ENCODE measurements around the gene AOPEP. TPM values are rescaled to one million over a fixed set of nuclear protein-coding genes. Genes with fewer than 3 reads are reported as not detected.
A peak's percentile ranks its signal among the peaks of the same experiment; 100 is the strongest.

Gene AOPEP
- total RNA-seq, 1 donor from 2014 or later: 75.3 TPM

DNA sequence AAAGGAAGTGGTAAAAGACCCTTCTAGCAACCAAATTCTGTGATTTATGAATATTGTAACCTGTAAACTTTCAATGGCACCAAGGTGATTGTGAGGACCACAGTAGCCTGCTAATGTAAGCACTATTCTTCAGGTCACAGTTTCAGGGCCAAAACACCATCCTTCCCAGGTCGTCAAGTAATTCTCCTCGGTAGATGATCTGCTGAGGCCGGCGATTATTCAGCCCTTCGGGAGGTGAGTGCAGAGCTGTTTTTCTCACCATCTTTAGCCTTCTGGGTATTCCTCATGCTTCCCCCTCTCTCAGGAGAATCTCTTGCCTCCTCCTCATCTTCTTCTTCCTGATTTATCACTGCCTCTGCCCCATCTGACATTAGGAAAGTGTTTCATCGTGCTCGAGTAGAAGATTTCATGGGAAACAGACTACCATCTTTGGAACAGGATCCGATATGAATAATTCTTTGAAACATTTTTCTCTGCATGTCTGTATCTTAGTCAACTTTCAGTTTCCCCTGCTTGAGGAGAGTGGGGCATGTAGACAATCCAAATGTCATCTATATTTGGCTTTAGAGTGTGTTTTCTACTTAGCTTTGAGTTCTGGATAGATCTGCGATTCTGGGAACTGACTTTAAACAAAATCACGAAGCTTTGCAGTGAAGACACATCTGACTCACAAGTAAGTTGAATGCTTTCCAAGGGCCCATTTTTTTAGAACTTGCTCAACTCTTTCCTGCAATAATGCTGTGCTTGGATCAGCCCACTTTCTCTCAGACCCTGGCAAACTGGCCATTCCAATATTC lies 173.9 kb downstream of the AOPEP start:
- Mint-ChIP-seq H3K4me1 (ENCODE audit: low read depth, unreplicated experiment) (peaks cover 55% of the 10 kb centered on the region), H3K9me3 (ENCODE audit: unreplicated experiment) (no peaks in the 10 kb centered on the region), H3K27ac (ENCODE audit: unreplicated experiment) (peak overlapping the region; percentile 95), H3K27me3 (ENCODE audit: low read depth, unreplicated experiment) (no peaks in the 10 kb centered on the region), H3K4me3 (ENCODE audit: unreplicated experiment) (peak overlapping the region; percentile 17), H3K36me3 (ENCODE audit: low read depth, unreplicated experiment) (no peaks in the 10 kb centered on the region)
- H3K4me3 ChIP-seq (ENCODE audit: insufficient read depth, low read depth, low read length): peak overlapping the region; percentile 24
- DNase-seq (ENCODE audit: low read depth) (peak; percentile 96), FAIRE-seq (peak; percentile 95)
- peak overlapping the region; percentile 74 for H3K27ac ChIP-seq (ENCODE audit: low read depth, low read length)
- peak overlapping the region; percentile 1 for H2AFZ ChIP-seq (ENCODE audit: low read depth, low read length)
- no peaks in the 10 kb centered on the region for H3K27me3 ChIP-seq (ENCODE audit: insufficient read depth, low read length)
- H3K9me3 ChIP-seq (ENCODE audit: insufficient read depth, low read depth, low read length): no peaks in the 10 kb centered on the region
- H3K79me2 ChIP-seq (ENCODE audit: insufficient read depth, low read length): no peaks in the 10 kb centered on the region
- H3K36me3 ChIP-seq (ENCODE audit: insufficient read depth, low read length): no peaks in the 10 kb centered on the region
- H3K4me1 ChIP-seq (ENCODE audit: insufficient read depth, low read length): peaks cover 26% of the 10 kb centered on the region
- peak overlapping the region; percentile 77 for H3K4me2 ChIP-seq (ENCODE audit: low read length)
- TF ChIP-seq, protein P1, sequence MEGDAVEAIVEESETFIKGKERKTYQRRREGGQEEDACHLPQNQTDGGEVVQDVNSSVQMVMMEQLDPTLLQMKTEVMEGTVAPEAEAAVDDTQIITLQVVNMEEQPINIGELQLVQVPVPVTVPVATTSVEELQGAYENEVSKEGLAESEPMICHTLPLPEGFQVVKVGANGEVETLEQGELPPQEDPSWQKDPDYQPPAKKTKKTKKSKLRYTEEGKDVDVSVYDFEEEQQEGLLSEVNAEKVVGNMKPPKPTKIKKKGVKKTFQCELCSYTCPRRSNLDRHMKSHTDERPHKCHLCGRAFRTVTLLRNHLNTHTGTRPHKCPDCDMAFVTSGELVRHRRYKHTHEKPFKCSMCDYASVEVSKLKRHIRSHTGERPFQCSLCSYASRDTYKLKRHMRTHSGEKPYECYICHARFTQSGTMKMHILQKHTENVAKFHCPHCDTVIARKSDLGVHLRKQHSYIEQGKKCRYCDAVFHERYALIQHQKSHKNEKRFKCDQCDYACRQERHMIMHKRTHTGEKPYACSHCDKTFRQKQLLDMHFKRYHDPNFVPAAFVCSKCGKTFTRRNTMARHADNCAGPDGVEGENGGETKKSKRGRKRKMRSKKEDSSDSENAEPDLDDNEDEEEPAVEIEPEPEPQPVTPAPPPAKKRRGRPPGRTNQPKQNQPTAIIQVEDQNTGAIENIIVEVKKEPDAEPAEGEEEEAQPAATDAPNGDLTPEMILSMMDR (IDR thresholded peaks at IDR 0.05; ENCODE audit: insufficient read depth, low read depth, low read length): no peak
- no peak for TF ChIP-seq EZH2 (IDR thresholded peaks at IDR 0.05; ENCODE audit: insufficient read depth, low read length)
- H3K9ac ChIP-seq (ENCODE audit: low read length): peak overlapping the region; percentile 59
- no peaks in the 10 kb centered on the region for H4K20me1 ChIP-seq (ENCODE audit: insufficient read depth, low read length)

DNA sequence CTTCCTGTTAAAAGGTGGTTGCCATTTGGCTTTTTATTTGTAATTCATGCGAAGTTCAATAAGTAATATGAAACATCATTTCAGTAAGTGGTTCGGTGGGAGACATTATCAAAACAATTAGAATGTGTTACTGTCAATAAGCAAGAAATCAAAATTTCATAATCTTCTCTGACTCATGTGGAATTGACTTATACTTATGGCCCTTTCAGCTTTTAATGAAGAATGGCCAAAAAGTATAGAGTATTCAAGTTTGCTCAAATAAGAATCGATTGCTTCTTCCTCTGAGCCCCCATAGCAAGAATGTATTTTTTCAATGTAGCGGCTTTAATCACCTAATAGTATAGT lies 174.5 kb downstream of the AOPEP start:
- H3K4me2 ChIP-seq (ENCODE audit: low read length): peak overlapping the region; percentile 77
- no peaks in the 10 kb centered on the region for H3K9me3 Mint-ChIP-seq (ENCODE audit: unreplicated experiment)
- no peak for DNase-seq (ENCODE audit: low read depth)
- H2AFZ ChIP-seq (ENCODE audit: low read depth, low read length): no peak overlapping the region
- peak overlapping the region; percentile 74 for H3K27ac ChIP-seq (ENCODE audit: low read depth, low read length)
- no peaks in the 10 kb centered on the region for H3K9me3 ChIP-seq (ENCODE audit: insufficient read depth, low read depth, low read length)
- H3K4me3 Mint-ChIP-seq (ENCODE audit: unreplicated experiment): no peak overlapping the region
- H3K4me1 ChIP-seq (ENCODE audit: insufficient read depth, low read length): peaks cover 26% of the 10 kb centered on the region
- no peaks in the 10 kb centered on the region for H3K36me3 ChIP-seq (ENCODE audit: insufficient read depth, low read length)
- H3K27me3 ChIP-seq (ENCODE audit: insufficient read depth, low read length): no peaks in the 10 kb centered on the region
- TF ChIP-seq, protein P1 (IDR thresholded peaks at IDR 0.05; ENCODE audit: insufficient read depth, low read depth, low read length): no peak
- TF ChIP-seq EZH2 (IDR thresholded peaks at IDR 0.05; ENCODE audit: insufficient read depth, low read length): no peak
- H3K4me1 Mint-ChIP-seq (ENCODE audit: low read depth, unreplicated experiment): peaks cover 56% of the 10 kb centered on the region
- H3K79me2 ChIP-seq (ENCODE audit: insufficient read depth, low read length): no peaks in the 10 kb centered on the region
- H4K20me1 ChIP-seq (ENCODE audit: insufficient read depth, low read length): no peaks in the 10 kb centered on the region
- no peak overlapping the region for H3K4me3 ChIP-seq (ENCODE audit: insufficient read depth, low read depth, low read length)
- no peaks in the 10 kb centered on the region for H3K27me3 Mint-ChIP-seq (ENCODE audit: low read depth, unreplicated experiment)
- H3K9ac ChIP-seq (ENCODE audit: low read length): peak overlapping the region; percentile 59
- H3K27ac Mint-ChIP-seq (ENCODE audit: unreplicated experiment): peak overlapping the region; percentile 95
- no peaks in the 10 kb centered on the region for H3K36me3 Mint-ChIP-seq (ENCODE audit: low read depth, unreplicated experiment)
- FAIRE-seq: no peak

DNA sequence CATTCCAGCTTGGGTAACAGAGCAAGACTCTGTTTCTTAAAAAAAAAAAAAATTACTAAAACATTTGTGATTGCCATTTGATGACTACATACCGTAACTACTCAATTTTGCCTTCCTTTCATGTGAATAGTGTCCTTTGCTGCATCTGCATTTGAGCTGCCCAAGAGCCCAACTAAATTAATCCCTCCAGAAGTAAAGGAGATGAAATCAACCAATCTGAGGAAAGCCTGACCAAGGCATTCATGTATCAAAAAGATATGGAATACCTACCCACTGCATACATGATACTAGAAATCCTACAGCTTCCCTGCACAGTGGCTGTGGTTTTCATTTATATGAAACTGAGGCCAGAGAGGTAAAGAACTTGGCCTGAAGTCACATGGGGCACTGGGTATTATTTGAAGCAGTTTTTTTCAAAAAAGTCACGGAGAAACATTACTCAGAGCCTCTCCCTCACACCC lies 177.5 kb downstream of the AOPEP start:
- no peak overlapping the region for H3K9ac ChIP-seq (ENCODE audit: low read length)
- DNase-seq (ENCODE audit: low read depth) (peak; percentile 66), FAIRE-seq (peak; percentile 20)
- no peaks in the 10 kb centered on the region for H3K27me3 Mint-ChIP-seq (ENCODE audit: low read depth, unreplicated experiment)
- no peaks in the 10 kb centered on the region for H3K36me3 ChIP-seq (ENCODE audit: insufficient read depth, low read length)
- no peaks in the 10 kb centered on the region for H4K20me1 ChIP-seq (ENCODE audit: insufficient read depth, low read length)
- no peaks in the 10 kb centered on the region for H3K9me3 ChIP-seq (ENCODE audit: insufficient read depth, low read depth, low read length)
- peak overlapping the region; percentile 88 for H3K27ac Mint-ChIP-seq (ENCODE audit: unreplicated experiment)
- TF ChIP-seq, protein P1 (IDR thresholded peaks at IDR 0.05; ENCODE audit: insufficient read depth, low read depth, low read length): no peak
- no peak for TF ChIP-seq EZH2 (IDR thresholded peaks at IDR 0.05; ENCODE audit: insufficient read depth, low read length)
- no peak overlapping the region for H2AFZ ChIP-seq (ENCODE audit: low read depth, low read length)
- no peaks in the 10 kb centered on the region for H3K27me3 ChIP-seq (ENCODE audit: insufficient read depth, low read length)
- H3K27ac ChIP-seq (ENCODE audit: low read depth, low read length): peak overlapping the region; percentile 6
- H3K4me3 Mint-ChIP-seq (ENCODE audit: unreplicated experiment): peak overlapping the region; percentile 77
- no peak overlapping the region for H3K4me3 ChIP-seq (ENCODE audit: insufficient read depth, low read depth, low read length)
- H3K4me1 ChIP-seq (ENCODE audit: insufficient read depth, low read length): peaks cover 34% of the 10 kb centered on the region
- H3K36me3 Mint-ChIP-seq (ENCODE audit: low read depth, unreplicated experiment): no peaks in the 10 kb centered on the region
- H3K4me1 Mint-ChIP-seq (ENCODE audit: low read depth, unreplicated experiment): peaks cover 68% of the 10 kb centered on the region
- no peaks in the 10 kb centered on the region for H3K79me2 ChIP-seq (ENCODE audit: insufficient read depth, low read length)
- H3K4me2 ChIP-seq (ENCODE audit: low read length): no peak overlapping the region
- no peaks in the 10 kb centered on the region for H3K9me3 Mint-ChIP-seq (ENCODE audit: unreplicated experiment)

Measured in astrocyte (in vitro differentiated cells and primary cell).